Colonic mucosa (tissue), 4 donors: ENCODE data around the gene ZDHHC14. TPM values are rescaled to one million over a fixed set of nuclear protein-coding genes. Genes with fewer than 3 reads are reported as not detected.

Source experiments
- DNase-seq: peaks from one replicate; pipeline ENCODE4 v3.0.0-alpha.2; 2020
- H3K27ac ChIP-seq: fragments of 200-600 bp; one replicate; pipeline ENCODE4 v1.8.0; 2021
- H3K27me3 ChIP-seq: fragments of 200-600 bp; one replicate; pipeline ENCODE4 v1.8.0; 2021
- H3K36me3 ChIP-seq: fragments of 200-600 bp; one replicate; pipeline ENCODE4 v1.8.0; 2021
- H3K4me1 ChIP-seq: fragments of 200-600 bp; one replicate; pipeline ENCODE4 v1.8.0; 2021; ENCODE audit warnings: mild to moderate bottlenecking
- H3K4me3 ChIP-seq: fragments of 200-600 bp; one replicate; pipeline ENCODE4 v1.8.0; 2021
- H3K9ac ChIP-seq, 2 donors: one replicate each; pipeline ENCODE4 v1.7.0; 2013; ENCODE audit warnings: control low read depth in 2 of 2, low read depth in 2 of 2, low read length in 2 of 2
- H3K9me3 ChIP-seq: fragments of 200-600 bp; one replicate; pipeline ENCODE4 v1.8.0; 2021
- intact Hi-C: fragments of 100-400 bp; cut with DNase I; formaldehyde crosslinking; loops from one replicate; pipeline ENCODE4 v1.14.1; 2022
- total RNA-seq, 2 donors: library from RNA; stranded (reverse); fragmentation: NEBNext Ultra II Directional in 1 of 2; extraction: Animal tissue kit (Norgen Biotek cat#: 25700) in 1 of 2; gene quantifications; one replicate each; pipeline ENCODE4 v1.2.1, GENCODE V29; 2021
- TF ChIP-seq, protein P1 (sequence below): fragments of 200-600 bp; IDR thresholded peaks from one replicate; pipeline ENCODE4 v1.8.0; 2022; ENCODE audit warnings: antibody characterized with exemption, mild to moderate bottlenecking
- donor health status: healthy.
- donor health status: DM: no; HTN: no; CAD: no.
- donor health status: DM: no; HTN: no; CAD: no.

Gene ZDHHC14
- total RNA-seq, 2 donors from 2014 or later = 8.4 to 11.4 TPM

DNA sequence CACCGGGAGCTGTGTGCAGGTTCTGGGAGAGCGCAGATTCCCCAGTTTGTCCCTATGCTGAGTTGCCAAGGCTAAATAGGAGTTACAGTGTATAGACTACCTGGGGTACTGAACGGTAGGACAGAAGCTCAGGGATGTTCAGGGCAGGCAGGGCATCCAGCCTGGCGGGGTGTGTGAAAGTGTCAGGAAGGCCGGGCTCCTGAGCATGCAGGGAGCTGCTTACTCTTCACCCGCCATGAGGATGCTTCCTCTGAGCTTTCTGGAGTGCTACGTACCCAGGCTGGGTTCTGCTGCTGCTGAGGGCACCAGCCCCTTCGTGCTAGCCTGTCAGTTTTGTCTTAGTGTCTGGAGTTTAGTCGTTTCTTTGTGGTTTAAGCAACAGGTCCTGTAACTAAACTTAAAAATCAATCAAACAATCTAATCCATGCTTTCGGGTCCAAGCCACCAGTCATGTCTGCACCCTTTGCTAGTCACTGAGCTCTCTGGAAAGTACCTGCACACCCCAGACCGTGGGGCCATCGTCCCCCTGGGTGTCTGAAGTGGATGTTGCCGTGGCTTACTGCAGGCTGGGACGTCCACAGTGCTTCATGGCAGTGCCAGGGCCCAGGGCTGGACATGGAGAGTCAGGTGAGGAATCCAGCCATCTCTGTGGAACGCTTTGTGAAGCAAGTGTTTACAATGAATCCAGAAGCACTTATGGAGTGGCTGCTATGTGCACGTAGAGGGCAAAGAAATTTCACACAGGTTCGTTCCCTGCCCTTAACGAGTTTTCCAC is 221.7 kb downstream of the ZDHHC14 start:
- Histone ChIP-seq H3K4me3 (no peak overlapping the region), H3K9ac (no peak overlapping the region), H3K27ac (no peak overlapping the region), H3K4me1 (no peaks in the 10 kb centered on the region), H3K9me3 (no peaks in the 10 kb centered on the region), H3K27me3 (no peaks in the 10 kb centered on the region), H3K36me3 (no peaks in the 10 kb centered on the region)
- no peak for DNase-seq
- intact Hi-C loops = no loop called here
- TF ChIP-seq, protein P1, sequence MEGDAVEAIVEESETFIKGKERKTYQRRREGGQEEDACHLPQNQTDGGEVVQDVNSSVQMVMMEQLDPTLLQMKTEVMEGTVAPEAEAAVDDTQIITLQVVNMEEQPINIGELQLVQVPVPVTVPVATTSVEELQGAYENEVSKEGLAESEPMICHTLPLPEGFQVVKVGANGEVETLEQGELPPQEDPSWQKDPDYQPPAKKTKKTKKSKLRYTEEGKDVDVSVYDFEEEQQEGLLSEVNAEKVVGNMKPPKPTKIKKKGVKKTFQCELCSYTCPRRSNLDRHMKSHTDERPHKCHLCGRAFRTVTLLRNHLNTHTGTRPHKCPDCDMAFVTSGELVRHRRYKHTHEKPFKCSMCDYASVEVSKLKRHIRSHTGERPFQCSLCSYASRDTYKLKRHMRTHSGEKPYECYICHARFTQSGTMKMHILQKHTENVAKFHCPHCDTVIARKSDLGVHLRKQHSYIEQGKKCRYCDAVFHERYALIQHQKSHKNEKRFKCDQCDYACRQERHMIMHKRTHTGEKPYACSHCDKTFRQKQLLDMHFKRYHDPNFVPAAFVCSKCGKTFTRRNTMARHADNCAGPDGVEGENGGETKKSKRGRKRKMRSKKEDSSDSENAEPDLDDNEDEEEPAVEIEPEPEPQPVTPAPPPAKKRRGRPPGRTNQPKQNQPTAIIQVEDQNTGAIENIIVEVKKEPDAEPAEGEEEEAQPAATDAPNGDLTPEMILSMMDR = no peak

DNA sequence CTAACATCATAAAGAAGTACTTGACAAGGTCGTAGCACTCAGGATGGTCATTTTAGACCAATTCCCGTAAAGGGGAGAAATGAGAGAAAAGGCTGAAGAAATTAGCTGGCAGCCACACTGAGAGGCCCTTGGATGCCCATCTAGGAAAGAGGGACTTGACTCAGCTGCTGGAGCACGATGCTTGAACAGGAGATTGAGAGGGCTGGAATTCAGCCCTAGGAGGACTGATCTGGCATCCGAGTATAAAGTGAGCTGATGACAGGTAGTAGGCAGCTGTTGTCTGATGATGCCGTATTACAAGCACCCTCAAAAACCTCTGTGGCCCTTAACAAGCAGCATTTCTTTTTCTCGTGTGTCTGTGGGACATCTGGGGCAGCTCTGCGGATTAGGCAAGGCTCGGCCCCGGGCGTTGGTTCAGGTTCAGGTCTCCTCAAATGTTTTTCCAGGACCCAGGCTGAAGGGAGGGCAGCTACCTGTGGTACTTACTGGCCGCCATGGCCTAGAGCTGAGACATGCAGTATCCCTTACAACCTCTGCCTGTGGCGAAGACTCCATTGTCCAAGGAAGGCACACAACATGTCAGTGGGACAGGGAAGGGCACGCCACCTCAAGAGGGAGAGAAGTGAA is 222.4 kb downstream of the ZDHHC14 start:
- Histone ChIP-seq H3K27ac (no peak overlapping the region), H3K4me3 (no peak overlapping the region), H3K4me1 (no peaks in the 10 kb centered on the region), H3K27me3 (no peaks in the 10 kb centered on the region), H3K9me3 (no peaks in the 10 kb centered on the region), H3K36me3 (no peaks in the 10 kb centered on the region), H3K9ac (no peak overlapping the region)
- no peak for DNase-seq
- TF ChIP-seq, protein P1 = no peak
- intact Hi-C loops = no loop called here

DNA sequence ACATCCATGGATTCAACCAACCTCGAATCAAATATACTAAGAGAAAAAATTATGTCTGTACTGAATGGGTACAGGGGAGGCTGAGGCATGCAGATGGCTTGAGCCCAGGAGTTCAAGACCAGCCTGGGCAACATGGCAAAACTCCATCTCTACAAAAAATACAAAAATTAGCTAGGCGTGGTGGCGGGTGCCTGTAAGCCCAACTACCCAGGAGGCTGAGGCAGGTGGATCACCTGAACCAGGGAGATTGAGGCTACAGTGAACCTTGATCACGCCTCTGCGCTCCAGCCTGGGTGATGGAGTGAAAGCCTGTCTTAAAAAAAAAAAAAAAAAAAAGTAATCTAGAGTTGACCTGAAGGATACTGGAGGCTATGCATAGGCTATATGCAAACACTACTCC is 223.0 kb downstream of the ZDHHC14 start:
- Histone ChIP-seq H3K9ac (no peak overlapping the region), H3K4me1 (no peaks in the 10 kb centered on the region), H3K4me3 (no peak overlapping the region), H3K9me3 (no peaks in the 10 kb centered on the region), H3K27me3 (no peaks in the 10 kb centered on the region), H3K27ac (no peak overlapping the region), H3K36me3 (no peaks in the 10 kb centered on the region)
- DNase-seq = no peak
- TF ChIP-seq, protein P1 = no peak
- intact Hi-C loops = no loop called here

DNA sequence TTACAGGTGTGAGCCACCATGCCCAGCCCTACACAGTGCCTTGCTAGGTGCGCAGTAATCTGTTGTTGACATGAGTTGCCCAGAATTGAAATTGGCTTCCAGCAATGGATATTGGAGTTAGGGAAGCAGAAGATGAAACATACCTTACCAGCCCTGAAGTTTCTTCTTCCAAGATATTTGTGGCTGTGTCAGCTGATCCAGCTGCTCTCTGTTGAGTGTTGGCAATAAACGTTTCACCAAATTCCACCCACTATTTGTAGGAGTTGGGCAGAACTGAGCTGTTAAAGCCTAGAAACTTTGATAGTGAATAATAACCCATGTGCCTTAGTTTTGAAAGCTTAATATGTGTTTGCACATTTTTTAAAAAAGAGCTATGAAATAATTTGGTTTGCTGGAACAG is 223.8 kb downstream of the ZDHHC14 start:
- H3K27me3 ChIP-seq = no peaks in the 10 kb centered on the region
- intact Hi-C loops = no loop called here
- no peak overlapping the region for H3K9ac ChIP-seq
- no peaks in the 10 kb centered on the region for H3K9me3 ChIP-seq
- H3K36me3 ChIP-seq = no peaks in the 10 kb centered on the region
- H3K27ac ChIP-seq = no peak overlapping the region
- H3K4me3 ChIP-seq = no peak overlapping the region
- no peaks in the 10 kb centered on the region for H3K4me1 ChIP-seq
- TF ChIP-seq, protein P1 = no peak
- no peak for DNase-seq

DNA sequence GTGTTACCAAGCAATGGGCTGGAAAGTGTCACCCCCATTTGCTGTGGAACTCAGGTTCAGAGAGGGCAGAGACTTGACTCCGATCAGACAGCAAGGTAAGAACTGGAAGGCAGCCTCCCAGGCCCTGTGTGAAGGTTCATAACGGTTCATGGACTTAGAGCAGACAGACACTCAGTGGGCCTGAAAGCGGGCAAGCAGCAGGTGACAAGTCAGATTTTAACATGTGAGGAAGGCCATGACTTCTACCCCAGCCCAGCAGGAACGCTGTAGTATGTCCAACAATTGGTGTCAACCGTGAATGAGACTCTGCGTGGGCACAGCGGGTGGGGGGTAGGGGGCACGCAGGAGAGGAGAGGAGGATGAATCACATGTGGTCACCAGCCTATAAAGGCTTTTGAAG is 224.5 kb downstream of the ZDHHC14 start:
- Histone ChIP-seq H3K27ac (no peak overlapping the region), H3K4me3 (no peak overlapping the region), H3K36me3 (no peaks in the 10 kb centered on the region), H3K4me1 (no peaks in the 10 kb centered on the region), H3K9ac (no peak overlapping the region), H3K9me3 (no peaks in the 10 kb centered on the region), H3K27me3 (no peaks in the 10 kb centered on the region)
- no peak for DNase-seq
- TF ChIP-seq, protein P1 = no peak
- intact Hi-C loops = no loop called here
